CD14-positive monocyte (primary cell): ENCODE results near the gene TBXAS1. TPM values are rescaled to one million over a fixed set of nuclear protein-coding genes. Genes with fewer than 3 reads are reported as not detected.

Source experiments
- DNase-seq, 3 donors: peaks; one replicate each; pipeline ENCODE4 v3.0.0-alpha.2; 2011 to 2022
- H2AFZ ChIP-seq: 2 replicates; pipeline ENCODE4 v1.6.0; 2012; ENCODE audit warnings: mild to moderate bottlenecking, low read depth, low read length, inconsistent platforms; ENCODE audit not compliant: insufficient read depth, poor library complexity, severe bottlenecking
- H3K27ac ChIP-seq, 2 donors: 1 replicate in 1 of 2; 2 replicates in 1 of 2; pipeline ENCODE4 v1.5.1; 2012 to 2013; ENCODE audit warnings: low read length in 2 of 2, control low read depth in 1 of 2, inconsistent platforms in 1 of 2, low read depth in 1 of 2, mild to moderate bottlenecking in 1 of 2
- H3K27me3 ChIP-seq, 2 donors: one replicate each; pipeline versions ENCODE4 v1.6.0 to v1.6.1; 2011 to 2013; ENCODE audit warnings: low read length in 2 of 2; ENCODE audit not compliant: control insufficient read depth in 2 of 2, insufficient read depth in 2 of 2
- H3K36me3 ChIP-seq, 2 donors: replicated peaks in 1 of 2; 1 replicate in 1 of 2; 2 replicates in 1 of 2; pipeline versions ENCODE4 v1.5.1 to v1.6.1; 2012 to 2013; ENCODE audit warnings: low read length in 2 of 2, control low read depth in 1 of 2, inconsistent platforms in 1 of 2, mild to moderate bottlenecking in 1 of 2; ENCODE audit not compliant: insufficient read depth in 2 of 2, control insufficient read depth in 1 of 2
- H3K4me1 ChIP-seq, 2 donors: 1 replicate in 1 of 2; 2 replicates in 1 of 2; pipeline versions ENCODE4 v1.5.1 to v1.6.1; 2012 to 2013; ENCODE audit warnings: low read length in 2 of 2, control low read depth in 1 of 2, inconsistent platforms in 1 of 2, mild to moderate bottlenecking in 1 of 2, moderate library complexity in 1 of 2; ENCODE audit not compliant: insufficient read depth in 2 of 2, control insufficient read depth in 1 of 2
- H3K4me2 ChIP-seq: replicated peaks from 2 replicates; pipeline ENCODE3; 2012; ENCODE audit warnings: low read length, moderate library complexity, mild to moderate bottlenecking; ENCODE audit not compliant: poor library complexity, severe bottlenecking; ENCODE audit errors: extremely low read depth
- H3K4me3 ChIP-seq, 3 experiments: fragments of 200-600 bp in 1 of 3; sonication (generic) in 1 of 3; replicated peaks in 1 of 3; 1 replicate in 2 of 3; 2 replicates in 1 of 3; pipeline ENCODE4 v1.5.1; 2011 to 2013; ENCODE audit warnings: low read length in 3 of 3, mild to moderate bottlenecking in 3 of 3, control low read depth in 2 of 3, low read depth in 2 of 3, inconsistent platforms in 1 of 3, moderate library complexity in 1 of 3
- H3K79me2 ChIP-seq: 2 replicates; pipeline ENCODE4 v1.6.0; 2012; ENCODE audit warnings: mild to moderate bottlenecking, control low read depth, inconsistent platforms, low read length, moderate library complexity; ENCODE audit not compliant: insufficient read depth
- H3K9ac ChIP-seq: 2 replicates; pipeline ENCODE4 v1.6.0; 2017; ENCODE audit warnings: low read length, mild to moderate bottlenecking; ENCODE audit not compliant: insufficient read depth, poor library complexity, severe bottlenecking
- H3K9me3 ChIP-seq, 2 donors: replicated peaks in 1 of 2; 1 replicate in 1 of 2; 2 replicates in 1 of 2; pipeline versions ENCODE4 v1.5.1 to v1.6.1; 2012 to 2013; ENCODE audit warnings: low read length in 2 of 2, control low read depth in 1 of 2; ENCODE audit not compliant: control insufficient read depth in 1 of 2, insufficient read depth in 1 of 2
- H4K20me1 ChIP-seq: 2 replicates; pipeline ENCODE4 v1.6.0; 2012; ENCODE audit warnings: mild to moderate bottlenecking, low read length, control low read depth, moderate library complexity; ENCODE audit not compliant: insufficient read depth
- H3K27ac Mint-ChIP-seq, 7 donors: one replicate each; pipeline ENCODE4 v1.8.0; 2020; ENCODE audit warnings: mild to moderate bottlenecking in 7 of 7, mixed read lengths in 7 of 7, moderate library complexity in 6 of 7, inconsistent platforms in 2 of 7
- H3K27me3 Mint-ChIP-seq, 3 donors: one replicate each; pipeline ENCODE4 v1.8.0; 2021 to 2022; ENCODE audit warnings: low read depth in 3 of 3, mild to moderate bottlenecking in 3 of 3, mixed read lengths in 3 of 3, moderate library complexity in 3 of 3, inconsistent platforms in 1 of 3
- H3K36me3 Mint-ChIP-seq, 2 donors: one replicate each; pipeline ENCODE4 v1.8.0; 2020; ENCODE audit warnings: mixed read lengths in 2 of 2, inconsistent platforms in 1 of 2, mild to moderate bottlenecking in 1 of 2
- H3K4me1 Mint-ChIP-seq: one replicate; pipeline ENCODE4 v1.8.0; 2020; ENCODE audit warnings: mild to moderate bottlenecking, mixed read lengths
- H3K4me3 Mint-ChIP-seq, 2 donors: one replicate each; pipeline ENCODE4 v1.8.0; 2020; ENCODE audit warnings: mild to moderate bottlenecking in 2 of 2, mixed read lengths in 2 of 2, moderate library complexity in 1 of 2
- H3K9me3 Mint-ChIP-seq, 7 donors: one replicate each; pipeline ENCODE4 v1.8.0; 2020 to 2022; ENCODE audit warnings: mixed read lengths in 7 of 7, mild to moderate bottlenecking in 6 of 7, moderate library complexity in 6 of 7, inconsistent platforms in 2 of 7
- CTCF ChIP-seq: fragments of 200-600 bp; IDR thresholded peaks from one replicate; pipeline ENCODE4 v1.8.0; 2022; ENCODE audit warnings: antibody characterized with exemption, mild to moderate bottlenecking
- WGBS: methylation state at CpG from one replicate; pipeline ENCODE4 v1.1.5; 2013; ENCODE audit warnings: missing lambda C conversion rate; ENCODE audit not compliant: insufficient coverage; 5-methylcytosine and 5-hydroxymethylcytosine counted together
- intact Hi-C, 2 donors: fragments of 100-400 bp; cut with micrococcal nuclease; formaldehyde crosslinking; loops; one replicate each; pipeline versions ENCODE4 v1.15.0 to v1.15.1; 2023
- polyA plus RNA-seq, 3 donors: library from polyadenylated mRNA; depleted of rRNA in 1 of 3; unstranded in 2 of 3; stranded (reverse) in 1 of 3; fragments of 300-500 nt in 2 of 3; fragments of >200 nt in 1 of 3; fragmentation: Illumina TruSeq in 2 of 3; gene quantifications; 1 replicate in 2 of 3; 2 replicates in 1 of 3; pipeline ENCODE4 v1.2.3, GENCODE V29; 2012 to 2021

TBXAS1 gene
- polyA plus RNA-seq, 3 donors, result 289 to 335 (median 298) TPM

- Histone ChIP-seq H3K36me3 (peaks cover 47 to 96% of the 10 kb centered on the region in 2 donors), H3K4me2 (no peak overlapping the region), H3K9ac (no peak overlapping the region), H3K79me2 (no peaks in the 10 kb centered on the region), H3K27me3 (no peaks in the 10 kb centered on the region), H3K9me3 (no peaks in the 10 kb centered on the region), H2AFZ (no peak overlapping the region), H3K27ac (peak overlapping the region in 1 of 2 donors; percentile 22), H3K4me1 (no peaks in the 10 kb centered on the region), H4K20me1 (peaks cover 90% of the 10 kb centered on the region), H3K4me3 (no peak overlapping the region)
- intact Hi-C loops, result no loop called here
- Mint-ChIP-seq H3K4me1 (no peaks in the 10 kb centered on the region), H3K27me3 (peaks cover 0 to 2% (median 2%) of the 10 kb centered on the region in 3 donors), H3K36me3 (peaks cover 65 to 76% of the 10 kb centered on the region in 2 donors), H3K9me3 (no peaks in the 10 kb centered on the region), H3K4me3 (no peak overlapping the region), H3K27ac (peak overlapping the region in 1 of 7 donors; percentile 20)
- no peak for TF ChIP-seq CTCF
- WGBS, result 92% methylated on average over 4 of the region's 7 CpGs
- no peak for DNase-seq
Observed at GRCh38 chr7:140022582-140023211, 193.6 kb downstream of the TBXAS1 start.

GRCh38 chr7:140023728-140024127 is 194.7 kb downstream of the TBXAS1 start:
- Mint-ChIP-seq H3K9me3 (no peaks in the 10 kb centered on the region), H3K36me3 (peaks cover 73 to 78% of the 10 kb centered on the region in 2 donors), H3K27ac (peak overlapping the region in 2 of 7 donors; percentile 2 to 38), H3K27me3 (peaks cover 0 to 2% (median 0%) of the 10 kb centered on the region in 3 donors), H3K4me3 (no peak overlapping the region), H3K4me1 (no peaks in the 10 kb centered on the region)
- peaks cover 42 to 96% of the 10 kb centered on the region in 2 donors for H3K36me3 ChIP-seq
- intact Hi-C loops, result no loop called here
- DNase-seq, result no peak
- WGBS, result 70% methylated on average over 6 of the region's 6 CpGs
- no peak overlapping the region for H2AFZ ChIP-seq
- no peak overlapping the region for H3K27ac ChIP-seq
- H3K9ac ChIP-seq, result no peak overlapping the region
- no peak for TF ChIP-seq CTCF
- H3K4me1 ChIP-seq, result no peaks in the 10 kb centered on the region
- peaks cover 88% of the 10 kb centered on the region for H4K20me1 ChIP-seq
- H3K4me2 ChIP-seq, result no peak overlapping the region
- no peaks in the 10 kb centered on the region for H3K27me3 ChIP-seq
- H3K79me2 ChIP-seq, result no peaks in the 10 kb centered on the region
- no peak overlapping the region for H3K4me3 ChIP-seq
- H3K9me3 ChIP-seq, result no peaks in the 10 kb centered on the region
